Umbilical cord (tissue), 2 donors: ENCODE results near the gene SRD5A3. TPM values are rescaled to one million over a fixed set of nuclear protein-coding genes. Genes with fewer than 3 reads are reported as not detected.
"Not testable (repeated sequence)": the region's sequence is repeated elsewhere in the genome, so short reads cannot be mapped to it uniquely, and the experiment has no call there.

Source experiments
- DNase-seq: peaks from one replicate; pipeline ENCODE4 v3.0.0-alpha.2; 2015; ENCODE audit warnings: low spot score
- total RNA-seq: library from RNA; depleted of rRNA; stranded (reverse); fragments of >200 nt; gene quantifications from one replicate; pipeline ENCODE4 v1.2.3, GENCODE V29; 2014; ENCODE audit warnings: low replicate concordance; ENCODE audit not compliant: insufficient read depth

SRD5A3 gene
- total RNA-seq, 1 donor from 2014 or later: 3.1 TPM

- DNase-seq: no peak
These were observed 988 bp upstream of the SRD5A3 start for GRCh38 chr4:55345054-55345453.

GRCh38 chr4:55346851-55347255 lies 811 bp downstream of the SRD5A3 start:
- DNase-seq: no peak

- no peak for DNase-seq
These were observed 1.7 kb downstream of the SRD5A3 start for GRCh38 chr4:55347610-55348228.

- no peak for DNase-seq
These were observed 2.4 kb downstream of the SRD5A3 start for GRCh38 chr4:55348466-55348865.

GRCh38 chr4:55350870-55351269 lies 4.8 kb downstream of the SRD5A3 start:
- not testable (repeated sequence) for DNase-seq

GRCh38 chr4:55351824-55352223 lies 5.8 kb downstream of the SRD5A3 start:
- DNase-seq: no peak

- DNase-seq: no peak
These were observed 6.7 kb downstream of the SRD5A3 start for GRCh38 chr4:55352726-55353125.

- DNase-seq: not testable (repeated sequence)
These were observed 7.2 kb downstream of the SRD5A3 start for GRCh38 chr4:55353228-55353747.

- no peak for DNase-seq
These were observed 8.6 kb downstream of the SRD5A3 start for GRCh38 chr4:55354648-55355047.

GRCh38 chr4:55355555-55355954 lies 9.5 kb downstream of the SRD5A3 start:
- no peak for DNase-seq

GRCh38 chr4:55356991-55357461 lies 11.0 kb downstream of the SRD5A3 start:
- DNase-seq: no peak

- no peak for DNase-seq
These were observed 12.2 kb downstream of the SRD5A3 start for GRCh38 chr4:55358246-55358645.

- DNase-seq: no peak
These were observed 12.6 kb downstream of the SRD5A3 start for GRCh38 chr4:55358668-55359067.

- no peak for DNase-seq
These were observed 13.4 kb downstream of the SRD5A3 start for GRCh38 chr4:55359397-55359916.

- not testable (repeated sequence) for DNase-seq
These were observed 16.9 kb downstream of the SRD5A3 start for GRCh38 chr4:55362938-55363337.

- DNase-seq: no peak
These were observed 17.8 kb downstream of the SRD5A3 start for GRCh38 chr4:55363691-55364351.

- no peak for DNase-seq
These were observed 18.8 kb downstream of the SRD5A3 start for GRCh38 chr4:55364691-55365344.

GRCh38 chr4:55365345-55365728 lies 19.3 kb downstream of the SRD5A3 start:
- no peak for DNase-seq

GRCh38 chr4:55366621-55367020 lies 20.6 kb downstream of the SRD5A3 start:
- DNase-seq: no peak

- DNase-seq: no peak
These were observed 21.2 kb downstream of the SRD5A3 start for GRCh38 chr4:55367084-55367722.

- no peak for DNase-seq
These were observed 23.9 kb downstream of the SRD5A3 start for GRCh38 chr4:55369968-55370367.

GRCh38 chr4:55372259-55372658 lies 26.2 kb downstream of the SRD5A3 start:
- no peak for DNase-seq
